OCI-LY1 (cell line): ENCODE measurements around the gene CTDSPL.

Source experiments
- CTCF ChIP-seq: fragments of 200-600 bp; sonication (generic), shearing (Covaris generic); IDR thresholded peaks from 2 replicates; pipeline ENCODE4 v1.5.1; 2017; ENCODE audit warnings: mild to moderate bottlenecking, antibody characterized with exemption, low read length, moderate library complexity, mixed read lengths
- EZH2 ChIP-seq: fragments of 200-600 bp; sonication (generic), shearing (Covaris generic); IDR thresholded peaks from 2 replicates; pipeline ENCODE4 v1.8.0; 2017; ENCODE audit warnings: borderline replicate concordance, mixed run types, mild to moderate bottlenecking, antibody characterized with exemption, low read length, moderate library complexity, mixed read lengths

DNA sequence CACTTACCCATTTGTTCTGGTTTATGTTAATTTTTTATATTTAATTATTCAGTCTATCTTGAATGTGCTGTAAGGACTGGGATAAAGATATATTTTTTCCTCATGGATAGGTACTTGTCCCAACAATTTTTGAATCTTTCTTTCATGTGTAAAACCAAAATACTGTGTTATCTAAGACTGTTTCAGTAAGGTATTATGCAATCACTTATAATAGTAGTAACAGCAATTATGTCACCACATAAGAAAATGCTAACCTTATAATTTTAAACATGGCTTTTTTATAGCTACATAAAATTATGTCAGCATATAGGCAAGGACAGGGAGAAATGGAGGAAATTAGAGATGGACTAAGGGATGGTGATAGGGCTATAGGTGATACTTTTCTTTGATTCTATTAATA is 2.9 kb upstream of the CTDSPL start:
- TF ChIP-seq CTCF = no peak
- no peak for TF ChIP-seq EZH2
